Ascending aorta (tissue), 2 donors: ENCODE results near the gene GSDME. TPM values are rescaled to one million over a fixed set of nuclear protein-coding genes. Genes with fewer than 3 reads are reported as not detected.

Source experiments
- DNase-seq, 2 donors: peaks; one replicate each; pipeline ENCODE4 v3.0.0-alpha.2; 2019; ENCODE audit warnings: low spot score in 2 of 2
- H3K27ac ChIP-seq, 2 donors: fragments of 200-600 bp; sonication (generic); one replicate each; pipeline ENCODE4 v1.5.1; 2016 to 2017; ENCODE audit warnings: mild to moderate bottlenecking in 1 of 2
- H3K27me3 ChIP-seq: fragments of 200-600 bp; sonication (generic); one replicate; pipeline ENCODE4 v1.5.1; 2017
- H3K36me3 ChIP-seq, 2 donors: fragments of 200-600 bp; sonication (generic); one replicate each; pipeline ENCODE4 v1.5.1; 2016
- H3K4me1 ChIP-seq, 2 donors: fragments of 200-600 bp; sonication (generic); one replicate each; pipeline ENCODE4 v1.5.1; 2016 to 2017; ENCODE audit warnings: mild to moderate bottlenecking in 1 of 2
- H3K4me3 ChIP-seq, 2 donors: fragments of 200-600 bp; sonication (generic); one replicate each; pipeline ENCODE4 v1.5.1; 2016 to 2017; ENCODE audit warnings: mild to moderate bottlenecking in 1 of 2
- H3K9me3 ChIP-seq, 2 donors: fragments of 200-600 bp; sonication (generic); one replicate each; pipeline ENCODE4 v1.5.1; 2016
- intact Hi-C: fragments of 100-400 bp; cut with DNase I; formaldehyde crosslinking; loops from one replicate; pipeline ENCODE4 v1.15.1; 2023
- total RNA-seq: library from RNA; depleted of rRNA; stranded (reverse); fragments of >200 nt; gene quantifications from one replicate; pipeline ENCODE4 v1.1.0, GENCODE V29; 2016
- TF ChIP-seq, protein P1 (sequence below), 3 experiments: fragments of 200-600 bp in 2 of 3; fragments of 450-650 bp in 1 of 3; sonication (generic) in 2 of 3; IDR thresholded peaks; one replicate each; pipeline ENCODE4 v1.5.1; 2016 to 2019; ENCODE audit warnings: antibody characterized with exemption in 3 of 3, mild to moderate bottlenecking in 1 of 3, moderate library complexity in 1 of 3

GSDME gene
- total RNA-seq, 1 donor from 2014 or later, result 14.9 TPM

GRCh38 chr7:24721481-24722001, 35.7 kb downstream of the GSDME start:
- intact Hi-C loops, result no loop called here
- no peak overlapping the region for H3K27ac ChIP-seq
- TF ChIP-seq, protein P1, sequence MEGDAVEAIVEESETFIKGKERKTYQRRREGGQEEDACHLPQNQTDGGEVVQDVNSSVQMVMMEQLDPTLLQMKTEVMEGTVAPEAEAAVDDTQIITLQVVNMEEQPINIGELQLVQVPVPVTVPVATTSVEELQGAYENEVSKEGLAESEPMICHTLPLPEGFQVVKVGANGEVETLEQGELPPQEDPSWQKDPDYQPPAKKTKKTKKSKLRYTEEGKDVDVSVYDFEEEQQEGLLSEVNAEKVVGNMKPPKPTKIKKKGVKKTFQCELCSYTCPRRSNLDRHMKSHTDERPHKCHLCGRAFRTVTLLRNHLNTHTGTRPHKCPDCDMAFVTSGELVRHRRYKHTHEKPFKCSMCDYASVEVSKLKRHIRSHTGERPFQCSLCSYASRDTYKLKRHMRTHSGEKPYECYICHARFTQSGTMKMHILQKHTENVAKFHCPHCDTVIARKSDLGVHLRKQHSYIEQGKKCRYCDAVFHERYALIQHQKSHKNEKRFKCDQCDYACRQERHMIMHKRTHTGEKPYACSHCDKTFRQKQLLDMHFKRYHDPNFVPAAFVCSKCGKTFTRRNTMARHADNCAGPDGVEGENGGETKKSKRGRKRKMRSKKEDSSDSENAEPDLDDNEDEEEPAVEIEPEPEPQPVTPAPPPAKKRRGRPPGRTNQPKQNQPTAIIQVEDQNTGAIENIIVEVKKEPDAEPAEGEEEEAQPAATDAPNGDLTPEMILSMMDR (IDR thresholded peaks at IDR 0.05), result no peak
- peaks cover 0 to 11% of the 10 kb centered on the region in 2 donors for H3K36me3 ChIP-seq
- no peaks in the 10 kb centered on the region for H3K4me1 ChIP-seq
- no peaks in the 10 kb centered on the region for H3K27me3 ChIP-seq
- H3K4me3 ChIP-seq, result no peak overlapping the region
- DNase-seq, result no peak
- H3K9me3 ChIP-seq, result no peaks in the 10 kb centered on the region

DNA sequence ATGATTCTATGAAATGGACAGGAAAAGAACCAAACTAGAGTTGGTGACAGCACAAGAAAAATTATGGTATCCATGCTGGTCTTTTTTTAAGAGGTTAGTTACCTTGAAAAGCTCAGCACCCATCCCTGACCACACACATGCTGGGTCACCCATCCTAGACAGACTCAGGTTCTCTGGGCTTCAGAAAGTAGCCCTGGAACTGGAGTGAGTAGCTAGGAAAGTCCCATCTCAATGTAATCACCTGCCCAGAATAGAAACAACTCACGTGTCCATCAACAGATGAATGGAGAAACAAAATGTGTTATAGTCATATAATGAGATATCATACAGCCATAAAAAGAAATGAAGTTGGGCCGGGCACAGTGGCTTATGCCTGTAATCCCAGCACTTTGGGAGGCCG, 37.0 kb downstream of the GSDME start:
- H3K27me3 ChIP-seq, result no peaks in the 10 kb centered on the region
- TF ChIP-seq, protein P1 (IDR thresholded peaks at IDR 0.05), result no peak
- intact Hi-C loops, result no loop called here

DNA sequence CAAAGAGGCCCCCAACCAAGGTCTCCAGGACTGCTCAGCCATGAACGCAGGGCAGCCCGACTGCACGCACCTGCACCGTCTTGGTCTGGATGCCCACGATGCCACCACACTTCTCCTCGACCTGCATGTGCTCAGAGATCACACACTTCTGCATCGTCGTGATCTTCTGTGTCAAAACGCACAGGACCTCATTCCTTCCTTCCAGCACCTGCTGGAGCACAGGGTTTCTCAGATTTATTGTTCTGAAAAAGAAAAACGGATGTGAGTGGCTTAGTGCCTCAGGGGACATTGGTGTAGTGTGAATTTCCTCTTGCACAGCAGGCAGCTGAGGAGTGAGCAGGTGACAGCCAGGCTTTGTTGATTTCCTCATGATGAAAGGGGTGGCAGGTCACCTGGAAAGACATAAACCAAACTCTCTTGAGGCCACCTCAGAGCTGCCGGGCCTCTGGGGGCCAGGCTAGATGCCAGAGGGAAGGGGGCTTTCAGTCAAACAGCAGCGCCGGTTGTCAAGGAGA, 38.2 kb downstream of the GSDME start:
- no peaks in the 10 kb centered on the region for H3K27me3 ChIP-seq
- no peaks in the 10 kb centered on the region for H3K9me3 ChIP-seq
- no peak overlapping the region for H3K27ac ChIP-seq
- DNase-seq, result no peak
- no peak overlapping the region for H3K4me3 ChIP-seq
- H3K36me3 ChIP-seq, result peaks cover 0 to 23% of the 10 kb centered on the region in 2 donors
- no peaks in the 10 kb centered on the region for H3K4me1 ChIP-seq
- intact Hi-C loops, result no loop called here
- TF ChIP-seq, protein P1 (IDR thresholded peaks at IDR 0.05), result no peak

More for the DNA sequence above, 37.0 kb downstream of the GSDME start:
- Histone ChIP-seq H3K4me1 (no peaks in the 10 kb centered on the region), H3K9me3 (no peaks in the 10 kb centered on the region), H3K27ac (no peak overlapping the region), H3K4me3 (no peak overlapping the region), H3K36me3 (peaks cover 0 to 15% of the 10 kb centered on the region in 2 donors)
- no peak for DNase-seq

DNA sequence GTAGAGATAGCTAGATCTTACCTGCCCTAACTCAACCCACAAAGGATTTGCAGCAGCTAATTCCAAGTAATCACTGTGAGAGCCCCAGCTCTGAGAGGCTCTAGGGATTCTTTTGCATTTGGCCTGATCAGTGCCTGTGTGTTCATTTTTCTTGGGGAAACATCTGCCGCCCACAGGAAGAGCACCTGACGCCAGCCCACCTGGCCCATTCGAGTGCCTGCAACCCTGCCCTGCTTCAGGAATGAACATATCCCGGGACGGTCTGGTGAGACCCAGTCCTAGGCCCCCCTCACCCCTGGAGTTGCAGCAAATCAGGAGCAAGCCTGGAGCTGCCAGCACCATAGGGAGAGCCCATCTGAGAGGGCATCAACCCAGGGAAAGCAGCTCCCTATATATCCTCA, 38.8 kb downstream of the GSDME start:
- Histone ChIP-seq H3K4me1 (no peaks in the 10 kb centered on the region), H3K27ac (no peak overlapping the region), H3K27me3 (no peaks in the 10 kb centered on the region), H3K4me3 (no peak overlapping the region), H3K9me3 (no peaks in the 10 kb centered on the region), H3K36me3 (peaks cover 0 to 25% of the 10 kb centered on the region in 2 donors)
- TF ChIP-seq, protein P1 (IDR thresholded peaks at IDR 0.05), result no peak
- intact Hi-C loops, result no loop called here
- DNase-seq, result no peak

GRCh38 chr7:24717694-24718320, 39.5 kb downstream of the GSDME start:
- Histone ChIP-seq H3K4me1 (no peaks in the 10 kb centered on the region), H3K9me3 (no peaks in the 10 kb centered on the region), H3K27me3 (no peaks in the 10 kb centered on the region), H3K27ac (no peak overlapping the region), H3K36me3 (peaks cover 0 to 25% of the 10 kb centered on the region in 2 donors), H3K4me3 (no peak overlapping the region)
- TF ChIP-seq, protein P1 (IDR thresholded peaks at IDR 0.05), result no peak
- intact Hi-C loops, result no loop called here
- no peak for DNase-seq
